H7 (cell line): Measurements from ENCODE around the gene KREMEN2. TPM values are rescaled to one million over a fixed set of nuclear protein-coding genes. Genes with fewer than 3 reads are reported as not detected.

Source experiments
- DNase-seq: peaks from one replicate; pipeline ENCODE4 v3.0.0; 2012
- H3K27me3 ChIP-seq: 2 replicates; pipeline ENCODE4 v1.6.0; 2011; ENCODE audit warnings: mild to moderate bottlenecking, low read length; ENCODE audit not compliant: control insufficient read depth, insufficient read depth
- H3K36me3 ChIP-seq: replicated peaks from 2 replicates; pipeline ENCODE4 v1.5.1; 2011; ENCODE audit warnings: low read length; ENCODE audit not compliant: control insufficient read depth, insufficient read depth
- H3K4me3 ChIP-seq: 2 replicates; pipeline ENCODE4 v1.5.1; 2011; ENCODE audit warnings: low read depth, mild to moderate bottlenecking, control low read depth, low read length, moderate library complexity; ENCODE audit not compliant: insufficient read depth
- total RNA-seq: library from RNA; depleted of rRNA; stranded (reverse); fragments of >200 nt; shearing (Covaris generic); gene quantifications from 2 replicates; pipeline ENCODE4 v1.2.3, GENCODE V29; 2014

The KREMEN2 gene
- total RNA-seq, 1 experiment from 2014 or later = 20.9 TPM

GRCh38 chr16:2966043-2966807 is 2.1 kb downstream of the KREMEN2 start:
- Histone ChIP-seq H3K4me3 (no peak overlapping the region), H3K27me3 (peaks cover 4% of the 10 kb centered on the region; the same call in 1 of the 2 replicates), H3K36me3 (no peaks in the 10 kb centered on the region; the same call in 1 of the 2 replicates)
- no peak for DNase-seq

DNA sequence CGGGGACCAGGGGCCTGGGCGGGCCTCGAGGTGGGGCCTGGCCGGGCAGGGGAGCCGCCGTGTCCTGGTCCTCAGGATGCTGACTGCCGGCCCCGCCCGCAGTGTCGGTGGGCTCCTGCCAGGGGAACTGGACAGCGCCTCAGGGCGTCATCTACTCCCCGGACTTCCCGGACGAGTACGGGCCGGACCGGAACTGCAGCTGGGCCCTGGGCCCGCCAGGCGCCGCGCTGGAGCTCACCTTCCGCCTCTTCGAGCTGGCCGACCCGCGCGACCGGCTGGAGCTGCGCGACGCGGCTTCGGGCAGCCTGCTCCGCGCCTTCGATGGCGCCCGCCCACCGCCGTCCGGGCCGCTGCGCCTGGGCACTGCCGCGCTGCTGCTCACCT is 2.7 kb downstream of the KREMEN2 start:
- DNase-seq = no peak
- no peaks in the 10 kb centered on the region; the same call in 1 of the 2 replicates for H3K36me3 ChIP-seq
- H3K27me3 ChIP-seq = peaks cover 4% of the 10 kb centered on the region; the same call in 1 of the 2 replicates
- H3K4me3 ChIP-seq = peak overlapping the region; percentile 17; the same call in 1 of the 2 replicates

- Histone ChIP-seq H3K27me3 (peaks cover 4% of the 10 kb centered on the region; the same call in 1 of the 2 replicates), H3K36me3 (peaks cover 2% of the 10 kb centered on the region), H3K4me3 (peak overlapping the region; percentile 17; the same call in 1 of the 2 replicates)
- no peak for DNase-seq
These were observed 3.1 kb downstream of the KREMEN2 start for GRCh38 chr16:2967211-2967631.

- Histone ChIP-seq H3K27me3 (peaks cover 4% of the 10 kb centered on the region; the same call in 1 of the 2 replicates), H3K4me3 (no peak overlapping the region), H3K36me3 (peaks cover 4% of the 10 kb centered on the region)
- DNase-seq = no peak
These were observed 3.7 kb downstream of the KREMEN2 start for GRCh38 chr16:2967721-2968161.

DNA sequence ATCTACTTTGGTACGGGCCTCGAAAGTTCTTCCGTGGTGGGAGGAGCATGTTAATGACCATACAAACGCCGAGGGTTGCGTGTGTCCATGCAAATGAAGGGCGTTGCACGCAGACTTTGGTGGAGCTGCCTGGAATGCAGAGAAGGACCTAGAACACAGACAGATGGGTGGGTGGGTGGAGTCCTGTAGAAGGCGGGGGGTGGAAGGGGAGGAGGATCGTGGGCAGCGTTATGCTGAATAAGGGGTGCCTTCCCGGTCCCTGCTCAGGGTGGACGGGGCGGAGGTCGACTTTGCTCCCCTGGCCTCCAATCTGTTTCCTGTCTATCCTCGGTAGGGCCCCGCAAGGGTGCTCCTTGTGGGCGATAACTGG is 4.3 kb downstream of the KREMEN2 start:
- Histone ChIP-seq H3K36me3 (peaks cover 9% of the 10 kb centered on the region), H3K27me3 (peaks cover 4% of the 10 kb centered on the region; the same call in 1 of the 2 replicates), H3K4me3 (peak overlapping the region; percentile 89)
- peak; percentile 70 for DNase-seq

DNA sequence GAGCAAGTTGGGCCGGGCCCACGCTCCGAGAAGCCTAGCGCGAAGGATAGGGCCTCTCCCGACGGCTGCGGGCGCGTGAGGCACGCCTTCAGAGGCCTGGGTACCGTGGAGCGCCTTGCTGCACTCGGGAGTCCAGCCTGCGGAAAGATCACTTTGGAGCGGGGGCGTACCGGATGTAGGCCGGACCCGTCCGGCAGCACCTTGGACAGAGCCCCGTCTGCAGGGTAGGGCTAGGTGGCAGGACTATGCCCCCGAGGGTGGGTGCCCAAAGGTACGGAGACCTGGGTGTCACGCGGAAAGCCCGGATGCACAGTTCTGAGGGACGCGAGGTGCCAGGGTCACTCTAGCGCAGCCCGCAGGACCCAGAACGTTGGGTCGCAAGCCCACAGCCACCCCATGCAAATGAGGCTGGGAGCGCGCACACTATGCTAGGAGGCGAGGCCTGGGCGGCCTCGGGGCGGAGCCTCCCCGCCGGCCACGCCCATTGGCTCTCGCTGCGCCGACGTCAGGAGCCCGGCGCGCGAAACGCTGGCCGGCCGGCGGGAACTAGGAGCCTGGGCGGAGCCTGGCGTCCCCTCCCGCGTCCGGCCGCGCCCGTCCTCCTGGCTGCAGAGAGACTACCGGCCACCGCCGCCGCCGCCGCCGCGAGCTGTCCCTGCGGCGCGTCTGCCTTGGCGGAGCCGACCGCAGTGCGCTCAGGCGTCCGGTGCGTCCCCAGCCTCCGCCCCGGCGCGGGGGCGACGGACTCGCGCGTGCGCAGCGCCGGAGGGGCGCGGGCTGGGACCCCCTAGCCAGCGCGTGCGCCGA is 4.9 kb downstream of the KREMEN2 start, which contains the start of gene PAQR4:
Gene PAQR4, plus strand, starts transcription at position 611 of the 807 bp plus-strand sequence. CDS start 327 bp downstream, outside the sequence.
- peaks cover 13% of the 10 kb centered on the region for H3K36me3 ChIP-seq
- peak; percentile 99 for DNase-seq
- peak within 1 kb of the TSS; percentile 89 for H3K4me3 ChIP-seq
- H3K27me3 ChIP-seq = peaks cover 4% of the 10 kb centered on the region; the same call in 1 of the 2 replicates

- Histone ChIP-seq H3K36me3 (peaks cover 17% of the 10 kb centered on the region), H3K4me3 (peak overlapping the region; percentile 89), H3K27me3 (peaks cover 4% of the 10 kb centered on the region; the same call in 1 of the 2 replicates)
- DNase-seq = peak; percentile 97
These were observed 5.8 kb downstream of the KREMEN2 start for GRCh38 chr16:2969545-2970521.

- Histone ChIP-seq H3K27me3 (peaks cover 4% of the 10 kb centered on the region; the same call in 1 of the 2 replicates), H3K36me3 (peaks cover 20% of the 10 kb centered on the region), H3K4me3 (peak overlapping the region; percentile 89)
- no peak for DNase-seq
These were observed 6.5 kb downstream of the KREMEN2 start for GRCh38 chr16:2970563-2970962.

DNA sequence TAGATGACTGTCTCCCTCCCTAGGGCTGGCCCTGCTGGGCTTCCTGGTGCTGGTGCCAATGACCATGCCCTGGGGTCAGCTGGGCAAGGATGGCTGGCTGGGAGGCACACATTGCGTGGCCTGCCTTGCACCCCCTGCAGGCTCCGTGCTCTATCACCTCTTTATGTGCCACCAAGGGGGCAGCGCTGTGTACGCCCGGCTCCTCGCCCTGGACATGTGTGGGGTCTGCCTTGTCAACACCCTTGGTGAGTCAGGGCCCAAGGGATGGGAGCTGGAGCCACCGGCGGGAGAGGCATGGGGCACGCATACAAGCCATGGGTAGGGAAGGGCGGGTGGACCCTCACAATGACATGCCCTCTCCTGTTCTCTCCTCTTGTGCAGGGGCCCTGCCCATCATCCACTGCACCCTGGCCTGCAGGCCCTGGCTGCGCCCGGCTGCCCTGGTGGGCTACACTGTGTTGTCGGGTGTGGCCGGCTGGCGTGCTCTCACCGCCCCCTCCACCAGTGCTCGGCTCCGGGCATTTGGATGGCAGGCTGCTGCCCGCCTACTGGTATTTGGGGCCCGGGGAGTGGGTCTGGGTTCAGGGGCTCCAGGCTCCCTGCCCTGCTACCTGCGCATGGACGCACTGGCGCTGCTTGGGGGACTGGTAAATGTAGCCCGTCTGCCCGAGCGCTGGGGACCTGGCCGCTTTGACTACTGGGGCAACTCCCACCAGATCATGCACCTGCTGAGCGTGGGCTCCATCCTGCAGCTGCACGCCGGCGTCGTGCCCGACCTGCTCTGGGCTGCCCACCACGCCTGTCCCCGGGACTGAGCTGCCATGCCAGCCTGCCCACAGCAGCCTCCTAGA is 7.3 kb downstream of the KREMEN2 start:
- Histone ChIP-seq H3K36me3 (peaks cover 25% of the 10 kb centered on the region), H3K27me3 (peaks cover 4% of the 10 kb centered on the region; the same call in 1 of the 2 replicates), H3K4me3 (no peak overlapping the region)
- no peak for DNase-seq

- Histone ChIP-seq H3K4me3 (no peak overlapping the region), H3K36me3 (peaks cover 30% of the 10 kb centered on the region), H3K27me3 (peaks cover 4% of the 10 kb centered on the region; the same call in 1 of the 2 replicates)
- DNase-seq = no peak
These were observed 8.1 kb downstream of the KREMEN2 start for GRCh38 chr16:2971985-2972784.

DNA sequence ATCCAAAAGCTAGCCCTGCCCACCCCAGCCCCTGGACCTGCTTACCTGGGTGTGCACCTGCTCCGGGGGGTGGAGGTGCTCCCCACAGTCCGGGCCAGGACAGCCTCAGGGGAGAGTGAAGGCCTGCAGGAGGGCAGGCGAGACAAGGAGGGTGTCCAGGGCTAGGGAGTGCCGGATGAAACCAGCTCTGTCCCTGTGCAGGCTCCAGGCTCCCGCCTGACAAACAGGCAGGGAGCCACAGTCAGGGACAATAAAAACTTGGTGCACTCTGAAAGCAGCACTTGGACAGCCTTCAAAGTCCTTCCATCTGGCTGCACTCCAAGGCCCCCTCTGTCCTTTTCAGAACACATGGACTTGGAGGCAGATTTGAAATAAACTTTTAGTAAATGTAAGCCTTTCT is 9.0 kb downstream of the KREMEN2 start:
- no peak for DNase-seq
- Histone ChIP-seq H3K4me3 (no peak overlapping the region), H3K36me3 (peaks cover 33% of the 10 kb centered on the region), H3K27me3 (0 out of 2 replicates have a peak, but pooled peaks cover under 1% of the 10 kb centered on the region)

DNA sequence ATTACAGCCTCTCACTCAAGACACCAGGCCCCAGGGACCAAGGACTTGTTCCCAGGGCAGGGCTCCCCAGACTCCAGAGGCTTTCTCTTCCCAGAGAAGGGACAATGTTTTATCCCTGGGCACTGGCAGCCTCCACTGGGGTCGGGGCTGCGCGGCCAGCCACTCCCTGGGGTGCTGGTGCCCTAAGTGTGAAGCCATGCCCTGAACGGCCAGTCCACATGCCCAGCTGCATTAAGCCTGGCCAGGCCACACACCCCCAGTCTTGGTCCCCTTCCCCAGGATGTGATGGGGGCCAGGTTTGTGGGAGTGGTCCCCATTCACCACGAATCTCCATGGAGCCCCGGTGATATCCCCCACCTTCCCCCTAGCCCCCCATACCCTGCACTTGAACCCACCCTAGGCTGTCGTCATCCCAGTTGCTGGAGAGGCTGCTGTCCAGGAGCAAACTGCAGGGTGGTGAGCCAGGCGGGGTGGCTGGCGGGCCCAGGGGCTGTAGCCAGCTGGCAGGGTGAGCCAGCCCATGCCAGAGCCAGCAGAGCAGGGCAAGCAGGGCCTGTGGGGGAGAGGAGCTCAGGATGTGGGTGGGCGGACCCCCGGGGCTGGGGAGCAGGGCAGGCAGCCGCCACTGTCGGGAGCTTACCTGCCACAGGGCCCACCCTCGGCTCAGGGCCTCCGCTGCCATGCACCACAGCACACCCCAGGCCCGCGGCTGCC is 9.7 kb downstream of the KREMEN2 start:
- Histone ChIP-seq H3K27me3 (no peaks in the 10 kb centered on the region), H3K36me3 (peaks cover 35% of the 10 kb centered on the region), H3K4me3 (no peak overlapping the region)
- no peak for DNase-seq
